ENCODE data around the gene PCP4L1.

GRCh38 chr1:161225534-161226319 is 32.8 kb upstream of the PCP4L1 start, which contains the start of gene TOMM40L:
- TF ChIP-seq, protein P1, sequence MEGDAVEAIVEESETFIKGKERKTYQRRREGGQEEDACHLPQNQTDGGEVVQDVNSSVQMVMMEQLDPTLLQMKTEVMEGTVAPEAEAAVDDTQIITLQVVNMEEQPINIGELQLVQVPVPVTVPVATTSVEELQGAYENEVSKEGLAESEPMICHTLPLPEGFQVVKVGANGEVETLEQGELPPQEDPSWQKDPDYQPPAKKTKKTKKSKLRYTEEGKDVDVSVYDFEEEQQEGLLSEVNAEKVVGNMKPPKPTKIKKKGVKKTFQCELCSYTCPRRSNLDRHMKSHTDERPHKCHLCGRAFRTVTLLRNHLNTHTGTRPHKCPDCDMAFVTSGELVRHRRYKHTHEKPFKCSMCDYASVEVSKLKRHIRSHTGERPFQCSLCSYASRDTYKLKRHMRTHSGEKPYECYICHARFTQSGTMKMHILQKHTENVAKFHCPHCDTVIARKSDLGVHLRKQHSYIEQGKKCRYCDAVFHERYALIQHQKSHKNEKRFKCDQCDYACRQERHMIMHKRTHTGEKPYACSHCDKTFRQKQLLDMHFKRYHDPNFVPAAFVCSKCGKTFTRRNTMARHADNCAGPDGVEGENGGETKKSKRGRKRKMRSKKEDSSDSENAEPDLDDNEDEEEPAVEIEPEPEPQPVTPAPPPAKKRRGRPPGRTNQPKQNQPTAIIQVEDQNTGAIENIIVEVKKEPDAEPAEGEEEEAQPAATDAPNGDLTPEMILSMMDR (IDR thresholded peaks at IDR 0.05) = peak; percentile 41 to 59 (median 50)
- TF ChIP-seq POLR2AphosphoS5 (IDR thresholded peaks at IDR 0.05) (peak in 3 of 4 donors; percentile 2 to 73 (median 64)), POLR2A (IDR thresholded peaks at IDR 0.05) (no peak)
